GM21825 (cell line): Measurements from ENCODE around the gene CERK.

ENCODE experiments used
- ATAC-seq: cut with Tn5 transposase; IDR thresholded peaks from one replicate; pipeline ENCODE4 v1.9.1; 2021; ENCODE audit warnings: mild to moderate bottlenecking, moderate library complexity; ENCODE audit not compliant: unreplicated experiment

Gene CERK

GRCh38 chr22:46749682-46750529 is 11.9 kb upstream of the CERK start:
- ATAC-seq: no peak

GRCh38 chr22:46748908-46749675 is 11.0 kb upstream of the CERK start:
- no peak for ATAC-seq

- ATAC-seq: no peak
These were observed 10.3 kb upstream of the CERK start for GRCh38 chr22:46748206-46748907.

- ATAC-seq: no peak
These were observed 9.6 kb upstream of the CERK start for GRCh38 chr22:46747646-46748045.

GRCh38 chr22:46746620-46747019 is 8.6 kb upstream of the CERK start:
- ATAC-seq: no peak

GRCh38 chr22:46746192-46746591 is 8.1 kb upstream of the CERK start:
- no peak for ATAC-seq

- ATAC-seq: no peak
These were observed 6.5 kb upstream of the CERK start for GRCh38 chr22:46744581-46744980.

GRCh38 chr22:46742576-46743221 is 4.6 kb upstream of the CERK start:
- no peak for ATAC-seq

- ATAC-seq: no peak
These were observed 4.0 kb upstream of the CERK start for GRCh38 chr22:46741974-46742519.

- ATAC-seq: no peak
These were observed 3.1 kb upstream of the CERK start for GRCh38 chr22:46740910-46741780.

GRCh38 chr22:46739094-46739870 is 1.2 kb upstream of the CERK start:
- ATAC-seq: no peak

- ATAC-seq: no peak
These were observed 618 bp upstream of the CERK start for GRCh38 chr22:46738647-46739093.

- no peak for ATAC-seq
These were observed 712 bp downstream of the CERK start for GRCh38 chr22:46737105-46737975.

- no peak for ATAC-seq
These were observed 1.3 kb downstream of the CERK start for GRCh38 chr22:46736705-46737104.

GRCh38 chr22:46735747-46736608 is 2.1 kb downstream of the CERK start:
- no peak for ATAC-seq

- ATAC-seq: peak; percentile 42
These were observed 3.1 kb downstream of the CERK start for GRCh38 chr22:46734830-46735453.
